Chondrocyte (in vitro differentiated cells): Measurements from ENCODE around the gene VPS13A. TPM values are rescaled to one million over a fixed set of nuclear protein-coding genes. Genes with fewer than 3 reads are reported as not detected.

Experiments used
- DNase-seq: peaks from one replicate; pipeline ENCODE4 v3.0.0; 2021; ENCODE audit warnings: mixed read lengths, low spot score
- H3K27ac Mint-ChIP-seq: one replicate; pipeline ENCODE4 v1.8.0; 2021; ENCODE audit warnings: mild to moderate bottlenecking, moderate library complexity, mixed read lengths; ENCODE audit not compliant: unreplicated experiment
- H3K27me3 Mint-ChIP-seq: 2 replicates; pipeline ENCODE4 v1.8.0; 2021; ENCODE audit warnings: low read depth, mixed read lengths
- H3K36me3 Mint-ChIP-seq: 2 replicates; pipeline ENCODE4 v1.8.0; 2021; ENCODE audit warnings: low read depth, mixed read lengths
- H3K4me1 Mint-ChIP-seq: 2 replicates; pipeline ENCODE4 v1.8.0; 2021; ENCODE audit warnings: low read depth, mild to moderate bottlenecking, mixed read lengths
- H3K4me3 Mint-ChIP-seq: one replicate; pipeline ENCODE4 v1.8.0; 2021; ENCODE audit warnings: mild to moderate bottlenecking, moderate library complexity, mixed read lengths; ENCODE audit not compliant: unreplicated experiment
- H3K9me3 Mint-ChIP-seq: 2 replicates; pipeline ENCODE4 v1.8.0; 2021; ENCODE audit warnings: low read depth, mixed read lengths
- CTCF ChIP-seq: fragments of 200-600 bp; sonication (generic); IDR thresholded peaks from 2 replicates; pipeline ENCODE4 v1.5.0; 2021; ENCODE audit warnings: antibody characterized with exemption, mild to moderate bottlenecking, moderate library complexity
- total RNA-seq: library from RNA; stranded (reverse); gene quantifications from 3 replicates; pipeline ENCODE4 v1.2.1, GENCODE V29; 2021

The VPS13A gene
- total RNA-seq, 1 donor from 2014 or later = 54.1 TPM

GRCh38 chr9:77469515-77470231, 292.3 kb downstream of the VPS13A start:
- peaks cover 3% of the 10 kb centered on the region for H3K36me3 Mint-ChIP-seq
- no peak for DNase-seq
- no peak overlapping the region for H3K27ac Mint-ChIP-seq
- TF ChIP-seq CTCF = no peak
- H3K4me3 Mint-ChIP-seq = no peak overlapping the region
- no peaks in the 10 kb centered on the region for H3K27me3 Mint-ChIP-seq
- H3K9me3 Mint-ChIP-seq = peaks cover 12% of the 10 kb centered on the region
- H3K4me1 Mint-ChIP-seq = no peaks in the 10 kb centered on the region

Other genes starting within 250 kb of the VPS13A start
- not detected in 3 replicates for gene FOXB2, start 157.9 kb upstream of the VPS13A start, total RNA-seq